Measurements from ENCODE around the gene FUT1. TPM values are rescaled to one million over a fixed set of nuclear protein-coding genes. Genes with fewer than 3 reads are reported as not detected.
"Not testable (repeated sequence)": the region's sequence is repeated elsewhere in the genome, so short reads cannot be mapped to it uniquely, and the experiment has no call there.

Gene FUT1
- 2.9 and 3.1 TPM in 2 replicates for total RNA-seq (2014; rRNA removed; shearing (Covaris generic); ENCODE audit: low replicate concordance)

DNA sequence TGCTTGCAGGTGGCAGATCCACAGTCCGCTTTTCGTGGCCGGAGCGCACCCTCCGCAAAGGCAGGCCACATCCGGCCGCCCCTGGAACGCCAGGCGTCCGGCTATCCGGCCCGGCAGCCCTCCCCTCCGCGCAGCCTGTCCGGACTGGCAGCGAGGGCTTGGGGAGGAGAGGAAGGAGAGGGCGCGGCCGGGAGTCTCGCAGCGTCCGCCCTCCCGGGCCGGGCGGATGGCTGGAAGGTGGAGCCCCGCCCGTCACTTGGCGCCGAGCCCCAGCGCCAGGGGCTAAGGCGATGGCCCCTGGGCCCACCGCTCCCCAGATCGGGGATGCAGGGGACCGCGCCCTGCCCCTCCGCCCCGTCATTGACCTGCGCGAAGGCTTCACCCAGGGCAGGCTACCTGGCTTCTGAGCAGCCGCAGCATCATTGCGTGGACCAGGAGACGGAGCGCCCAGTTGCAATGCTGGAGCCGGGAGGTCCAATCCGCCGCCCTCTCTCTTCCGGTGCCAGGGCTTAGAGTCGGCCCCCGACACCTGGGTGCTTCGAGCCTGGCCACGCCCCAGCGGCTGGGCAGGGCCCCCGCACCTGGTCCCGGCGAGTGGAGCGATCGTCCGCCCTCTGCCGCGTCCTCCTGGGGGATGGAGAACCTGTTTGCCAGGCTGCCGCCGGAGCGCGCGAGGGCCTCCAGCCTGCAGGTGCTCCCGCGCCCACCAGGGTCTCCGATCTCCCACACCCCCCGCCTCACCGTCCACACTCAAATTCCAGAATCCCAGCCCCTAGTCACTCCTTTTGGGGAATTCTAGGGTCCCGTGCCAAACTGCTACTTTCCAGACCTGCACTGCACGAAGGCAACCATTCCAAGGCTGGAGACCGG lies at the start of gene FUT1:
FUT1 (minus strand) TSS at position 146 of the 870 bp plus-strand sequence. CDS start 1,360 bp downstream, outside the sequence.
- peak; percentile 65 for DNase-seq (ENCODE audit: low read depth)
- in situ Hi-C loops (cut with HindIII; ENCODE audit: low pct_unique_long_range_greater_than_20kb, low sequenced_read_pairs): no loop called here

DNA sequence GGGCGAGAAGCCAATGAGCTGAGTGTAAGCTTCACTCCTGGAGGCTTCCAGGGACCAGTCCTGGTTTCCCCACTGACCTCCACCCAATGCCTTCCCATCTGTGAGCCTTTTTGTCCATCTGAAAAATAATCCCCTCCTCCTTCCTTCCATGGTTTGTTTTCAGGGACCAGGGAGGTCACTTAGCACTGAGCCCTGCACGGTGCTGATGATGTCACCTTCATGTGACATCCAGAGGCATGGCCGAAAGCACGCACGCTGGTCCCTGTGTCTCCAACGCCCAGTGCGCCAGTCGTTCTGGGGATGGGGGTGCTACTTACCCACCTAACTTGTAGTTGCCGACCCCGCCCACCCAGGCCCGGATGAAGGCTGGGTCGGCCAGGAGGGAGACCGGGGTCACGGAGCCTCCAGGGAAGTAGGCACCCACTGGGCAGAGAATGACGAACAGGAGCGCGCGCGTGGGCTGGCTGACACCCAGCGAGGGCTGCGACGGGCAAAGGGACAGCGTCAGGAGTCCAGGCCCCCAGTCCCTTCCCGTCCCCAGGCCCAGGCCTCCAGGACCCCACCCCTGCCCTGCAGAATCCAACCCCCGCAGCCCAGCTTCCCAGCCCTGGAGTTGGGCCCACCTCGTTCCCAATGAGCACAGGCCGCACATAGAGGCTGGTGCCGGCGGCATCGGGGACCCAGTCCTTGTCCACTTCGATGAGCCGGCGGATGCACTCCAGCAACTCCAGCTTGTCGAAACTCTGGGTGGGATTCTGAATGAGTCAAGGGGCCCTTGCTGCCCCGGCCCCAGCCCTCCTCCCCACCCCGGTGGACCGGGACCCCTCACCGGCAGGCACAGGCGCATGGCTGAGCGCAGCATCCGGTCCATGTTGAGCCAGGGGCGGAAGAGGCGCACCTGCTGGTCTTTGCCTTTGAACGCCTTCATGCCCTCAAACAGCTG lies 47.2 kb upstream of the FUT1 start:
- in situ Hi-C loops (cut with HindIII; ENCODE audit: low pct_unique_long_range_greater_than_20kb, low sequenced_read_pairs): no loop called here
- no peak for DNase-seq (ENCODE audit: low read depth)

DNA sequence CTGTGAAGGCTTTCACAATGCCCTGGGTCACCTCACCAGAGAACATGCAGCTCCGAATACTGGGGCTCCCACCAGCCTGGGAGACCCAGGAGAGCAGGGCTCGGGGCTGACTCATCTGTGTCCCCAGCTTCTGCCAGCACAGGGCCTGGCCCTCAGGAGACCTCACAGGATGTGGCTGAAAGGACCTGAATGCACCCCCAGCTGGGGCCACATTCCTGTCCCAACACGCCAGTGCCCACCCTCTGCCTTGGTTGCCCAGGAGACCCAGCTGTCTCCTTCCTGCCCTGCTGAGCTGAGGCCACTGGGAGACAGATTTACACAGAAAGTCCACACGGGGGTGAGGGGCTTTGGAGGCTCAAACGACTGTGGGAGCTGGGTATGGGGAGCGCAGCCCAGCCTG lies 46.5 kb upstream of the FUT1 start:
- in situ Hi-C loops (cut with HindIII; ENCODE audit: low pct_unique_long_range_greater_than_20kb, low sequenced_read_pairs): no loop called here
- DNase-seq (ENCODE audit: low read depth): no peak

DNA sequence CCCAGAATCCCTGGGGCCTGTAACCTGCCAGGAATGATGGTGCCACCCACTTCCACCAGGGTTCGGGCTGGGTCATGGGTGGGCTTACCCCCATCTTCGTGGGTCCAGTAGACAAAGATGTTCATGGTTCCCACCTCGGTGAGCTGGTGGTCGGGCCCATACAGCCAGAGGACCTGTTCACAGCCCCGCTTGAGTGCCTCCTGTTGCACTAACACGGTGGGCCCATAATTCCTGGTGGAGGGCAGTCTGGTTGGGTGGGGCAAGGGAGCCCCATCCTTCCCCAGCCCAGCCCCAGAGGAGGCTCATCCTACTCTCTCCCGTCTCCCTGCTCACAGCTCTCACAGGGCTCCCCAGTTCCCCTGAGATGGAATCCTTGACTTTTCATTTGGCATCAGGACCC lies 44.7 kb upstream of the FUT1 start:
- in situ Hi-C loops (cut with HindIII; ENCODE audit: low pct_unique_long_range_greater_than_20kb, low sequenced_read_pairs): no loop called here

DNA sequence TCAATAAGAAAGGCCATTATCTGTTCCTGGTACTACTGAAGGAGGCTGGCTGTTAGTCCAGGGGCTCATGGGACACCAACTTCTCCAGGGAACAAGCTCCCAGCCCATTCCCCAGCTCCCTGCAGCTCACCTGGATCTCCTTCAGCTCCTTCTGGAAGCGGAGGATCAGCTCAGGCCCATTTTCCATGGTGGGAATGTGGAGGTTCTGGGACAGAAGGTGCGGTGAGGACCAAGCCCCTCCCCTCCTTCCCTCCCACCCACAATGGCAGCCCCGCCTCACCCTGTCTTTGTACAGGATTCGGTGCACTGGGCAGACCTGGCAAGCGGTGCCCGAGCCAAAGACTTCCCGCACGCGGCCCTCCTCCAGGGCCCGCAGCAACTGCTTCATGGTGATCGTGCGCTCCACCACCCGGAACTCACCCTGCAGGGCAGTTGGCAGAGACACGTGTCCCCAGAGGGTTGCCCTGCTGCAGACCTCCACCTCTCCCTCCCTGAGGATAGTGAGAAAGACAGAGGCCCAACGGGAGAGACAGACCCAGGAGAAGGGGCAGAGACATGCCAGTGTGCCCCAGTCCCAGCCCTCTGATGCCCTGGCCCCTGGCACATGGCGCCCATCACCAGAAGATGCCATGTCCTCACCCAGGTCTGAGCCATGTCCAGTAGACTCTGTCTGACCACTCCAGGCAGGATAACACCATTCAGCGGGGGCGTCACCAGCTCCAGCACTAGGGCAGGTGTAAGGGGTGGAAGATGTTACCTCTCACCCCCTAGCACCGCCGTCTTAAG lies 44.0 kb upstream of the FUT1 start:
- DNase-seq (ENCODE audit: low read depth): no peak
- in situ Hi-C loops (cut with HindIII; ENCODE audit: low pct_unique_long_range_greater_than_20kb, low sequenced_read_pairs): no loop called here

More for the DNA sequence above, 44.7 kb upstream of the FUT1 start:
- no peak for DNase-seq (ENCODE audit: low read depth)

DNA sequence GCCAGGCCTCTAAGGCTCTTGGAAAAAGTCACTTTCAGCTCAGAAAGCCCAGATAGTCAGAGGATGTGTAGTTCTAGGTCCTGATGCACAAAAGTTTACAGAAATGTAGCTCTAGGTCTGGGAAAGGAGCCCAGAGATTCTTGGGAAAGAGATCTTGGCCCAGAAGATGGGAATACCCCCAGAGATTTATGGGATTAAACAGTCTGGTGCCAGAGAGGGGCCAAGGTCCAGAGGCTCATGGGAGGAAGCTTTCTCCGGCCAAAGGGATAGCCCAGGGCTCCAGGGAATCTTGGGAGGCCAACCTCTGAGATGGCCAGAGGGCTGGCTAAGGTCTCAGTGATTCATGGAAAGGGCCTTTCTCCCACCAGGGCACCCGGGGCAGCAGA lies 43.2 kb upstream of the FUT1 start:
- no peak for DNase-seq (ENCODE audit: low read depth)
- in situ Hi-C loops (cut with HindIII; ENCODE audit: low pct_unique_long_range_greater_than_20kb, low sequenced_read_pairs): no loop called here

DNA sequence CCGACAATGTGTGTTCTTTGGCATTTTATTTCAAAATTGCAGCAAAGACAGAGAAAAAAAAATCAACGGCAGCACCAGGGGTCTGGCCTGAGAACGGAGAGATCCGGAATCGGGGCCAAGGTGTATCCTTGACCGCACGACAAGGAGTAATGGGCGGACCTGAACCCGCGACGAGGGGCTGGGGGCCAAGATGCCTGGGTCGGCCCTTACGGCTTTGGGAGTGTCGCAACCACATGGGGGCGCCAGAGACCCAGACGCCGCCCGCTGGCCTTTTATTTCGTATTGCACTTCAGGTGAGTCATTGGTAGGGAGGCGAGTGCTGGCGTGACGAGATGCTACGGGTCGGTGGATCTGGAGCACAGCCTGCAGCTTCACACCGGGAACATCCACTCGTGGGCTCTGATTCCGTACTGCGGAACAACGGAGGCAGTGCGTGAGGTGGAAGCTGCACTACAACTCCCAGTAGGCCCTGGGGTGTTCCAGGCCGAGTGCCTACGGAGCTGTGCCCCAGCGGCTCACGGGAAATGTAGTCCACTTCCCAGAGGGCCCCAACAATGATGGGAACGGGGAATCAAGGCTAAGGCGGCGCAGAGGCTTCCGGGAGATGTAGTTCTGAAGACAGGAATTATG lies 42.7 kb upstream of the FUT1 start:
- in situ Hi-C loops (cut with HindIII; ENCODE audit: low pct_unique_long_range_greater_than_20kb, low sequenced_read_pairs): no loop called here
- peak; percentile 92 for DNase-seq (ENCODE audit: low read depth)

DNA sequence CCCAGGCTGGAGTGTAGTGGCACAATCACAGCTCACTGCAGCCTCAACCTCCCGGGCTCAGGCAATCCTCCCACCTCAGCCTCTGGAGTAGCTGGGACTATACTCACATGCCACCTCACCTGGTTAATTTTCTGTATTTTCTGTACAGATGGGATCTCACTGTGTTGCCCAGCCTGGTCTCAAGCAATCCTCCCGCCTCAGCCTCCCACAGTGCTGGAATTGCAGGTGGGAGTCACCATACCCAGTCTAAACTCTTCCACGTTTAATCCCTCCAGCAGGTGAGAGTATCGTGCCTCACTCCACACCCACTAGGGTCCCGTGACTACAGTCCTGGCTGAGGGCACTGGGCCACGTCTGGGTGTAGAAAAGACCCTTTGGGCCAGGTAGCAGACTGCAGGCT lies 41.9 kb upstream of the FUT1 start:
- in situ Hi-C loops (cut with HindIII; ENCODE audit: low pct_unique_long_range_greater_than_20kb, low sequenced_read_pairs): no loop called here
- no peak for DNase-seq (ENCODE audit: low read depth)

DNA sequence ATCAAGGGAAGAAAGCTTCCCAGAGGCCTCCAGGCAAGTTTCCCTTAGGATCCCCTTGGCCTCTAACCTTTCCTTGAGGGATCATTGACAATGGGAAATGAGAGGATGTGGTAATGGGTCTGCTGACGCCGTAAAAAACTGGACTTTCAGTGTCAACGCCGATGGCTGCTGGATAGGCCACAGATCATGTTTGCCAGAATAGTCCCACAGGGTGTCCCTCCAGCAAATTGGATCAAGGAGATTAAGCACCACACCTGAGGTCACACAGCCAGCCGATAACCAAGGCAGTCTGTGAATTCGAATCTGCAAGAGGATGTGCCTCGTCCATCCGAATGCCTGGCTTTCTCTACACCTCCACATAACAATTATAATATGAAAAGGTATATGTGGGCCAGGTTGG lies 40.8 kb upstream of the FUT1 start:
- in situ Hi-C loops (cut with HindIII; ENCODE audit: low pct_unique_long_range_greater_than_20kb, low sequenced_read_pairs): no loop called here
- no peak for DNase-seq (ENCODE audit: low read depth)

DNA sequence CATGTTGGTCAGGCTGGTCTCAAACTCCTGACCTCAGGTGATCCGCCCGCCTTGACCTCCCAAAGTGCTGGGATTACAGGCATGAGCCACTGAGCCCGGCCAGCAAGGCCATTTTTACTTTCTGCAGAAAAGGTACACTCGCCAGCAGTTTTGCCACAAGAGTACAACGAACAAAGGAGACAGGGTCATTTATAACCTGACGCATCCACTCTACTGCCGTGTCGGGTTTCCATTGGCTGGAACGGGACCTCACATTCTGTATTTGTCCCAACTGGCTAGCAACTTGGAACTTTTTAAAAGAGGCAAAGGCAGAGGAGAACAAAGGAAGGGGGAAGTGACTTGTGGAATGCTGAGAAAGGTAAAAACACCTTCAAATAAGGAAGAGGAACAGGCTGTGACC lies 34.9 kb upstream of the FUT1 start:
- DNase-seq (ENCODE audit: low read depth); in situ Hi-C loops (cut with HindIII; ENCODE audit: low pct_unique_long_range_greater_than_20kb, low sequenced_read_pairs): not testable (repeated sequence)

DNA sequence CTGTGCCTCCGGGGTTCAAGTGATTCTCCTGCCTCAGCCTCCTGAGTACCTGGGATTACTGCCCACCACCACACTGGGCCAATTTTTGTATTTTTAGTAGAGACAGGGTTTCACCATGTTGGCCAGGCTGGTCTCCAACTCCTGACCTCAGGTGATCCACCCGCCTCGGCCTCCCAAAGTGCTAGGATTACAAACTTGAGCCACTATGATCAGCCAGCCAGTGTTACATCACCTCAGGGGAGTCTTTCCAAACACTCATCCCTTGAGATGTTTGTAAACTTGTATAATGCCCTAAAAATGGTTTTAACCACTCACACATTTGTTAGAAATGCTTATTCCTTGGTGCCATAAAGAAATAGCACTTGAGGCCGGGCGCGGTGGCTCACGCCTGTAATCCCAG lies 34.0 kb upstream of the FUT1 start:
- in situ Hi-C loops (cut with HindIII; ENCODE audit: low pct_unique_long_range_greater_than_20kb, low sequenced_read_pairs); DNase-seq (ENCODE audit: low read depth): not testable (repeated sequence)

DNA sequence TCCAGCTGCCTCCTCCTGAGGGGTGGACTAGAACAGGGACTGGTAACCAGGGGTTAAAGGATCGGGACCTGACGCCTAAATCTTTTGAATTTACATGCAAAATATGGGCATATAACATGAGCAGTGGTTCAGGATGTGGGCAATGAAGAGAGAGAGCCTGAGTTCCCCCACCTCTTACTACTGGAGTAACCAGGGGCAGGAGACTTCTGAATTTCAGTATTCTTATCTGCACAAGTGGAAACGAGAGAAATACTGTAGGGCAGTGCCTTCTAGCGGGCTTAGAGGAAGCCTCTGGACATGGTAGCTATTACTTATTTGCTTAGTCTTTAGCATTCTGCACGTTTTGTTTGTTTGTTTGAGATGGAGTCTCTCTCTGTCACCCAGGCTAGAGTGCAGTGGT lies 32.1 kb upstream of the FUT1 start:
- DNase-seq (ENCODE audit: low read depth): no peak
- in situ Hi-C loops (cut with HindIII; ENCODE audit: low pct_unique_long_range_greater_than_20kb, low sequenced_read_pairs): no loop called here

DNA sequence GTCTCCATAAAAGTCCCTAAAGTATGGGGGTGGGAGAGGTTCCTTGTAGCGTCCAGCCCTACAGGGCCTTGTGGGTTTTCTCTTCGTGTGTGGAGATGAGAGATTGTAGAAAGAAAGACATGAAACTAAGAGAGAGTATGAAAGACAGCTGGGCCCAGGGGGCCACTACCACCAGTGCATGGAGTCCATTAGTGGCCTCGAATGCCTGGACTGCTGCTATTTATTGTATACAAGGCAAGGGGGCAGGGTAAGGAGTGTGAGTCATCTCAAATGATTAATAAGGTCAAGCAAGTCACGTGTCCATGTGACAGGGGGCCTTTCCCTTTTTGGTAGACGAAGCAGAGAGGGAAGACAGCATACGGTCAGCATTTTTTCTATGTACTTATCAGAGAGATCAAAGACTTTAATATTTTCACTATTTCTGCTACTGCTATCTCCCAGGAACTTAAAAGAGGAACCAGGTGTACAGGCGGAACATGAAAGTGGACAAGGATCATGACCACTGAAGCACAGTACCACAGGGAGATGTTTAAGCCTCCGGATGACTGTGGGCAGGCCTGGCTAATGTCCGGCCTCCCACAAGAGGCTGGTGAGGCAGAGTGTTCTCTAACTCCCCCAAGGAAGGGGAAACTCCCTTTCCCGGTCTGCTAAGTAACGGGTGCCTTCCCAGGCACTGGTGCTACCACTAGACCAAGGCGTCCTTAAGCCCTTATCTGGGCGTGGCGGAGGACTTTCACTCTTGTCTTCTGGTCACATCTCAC lies 28.4 kb upstream of the FUT1 start:
- in situ Hi-C loops (cut with HindIII; ENCODE audit: low pct_unique_long_range_greater_than_20kb, low sequenced_read_pairs): no loop called here
- peak; percentile 92 for DNase-seq (ENCODE audit: low read depth)

DNA sequence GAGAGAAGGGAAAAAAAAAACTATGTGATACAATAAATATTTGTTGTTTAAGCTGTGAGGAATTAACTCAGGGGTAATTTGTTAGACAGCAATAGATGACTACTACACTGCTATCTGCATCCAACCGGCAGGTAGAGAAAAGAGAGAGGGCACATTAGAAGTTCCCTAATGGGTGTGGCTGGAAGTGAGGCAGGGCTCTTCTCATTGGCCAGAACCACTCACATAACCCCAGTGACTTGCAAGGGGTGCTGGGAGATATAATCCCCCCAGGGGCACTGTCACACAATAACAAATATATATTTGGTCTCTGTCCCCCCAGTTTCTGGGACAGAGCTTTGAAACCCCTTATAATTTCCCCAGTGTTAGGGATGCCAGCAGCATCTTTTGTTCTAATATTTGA lies 27.2 kb upstream of the FUT1 start:
- in situ Hi-C loops (cut with HindIII; ENCODE audit: low pct_unique_long_range_greater_than_20kb, low sequenced_read_pairs): no loop called here
- DNase-seq (ENCODE audit: low read depth): no peak

DNA sequence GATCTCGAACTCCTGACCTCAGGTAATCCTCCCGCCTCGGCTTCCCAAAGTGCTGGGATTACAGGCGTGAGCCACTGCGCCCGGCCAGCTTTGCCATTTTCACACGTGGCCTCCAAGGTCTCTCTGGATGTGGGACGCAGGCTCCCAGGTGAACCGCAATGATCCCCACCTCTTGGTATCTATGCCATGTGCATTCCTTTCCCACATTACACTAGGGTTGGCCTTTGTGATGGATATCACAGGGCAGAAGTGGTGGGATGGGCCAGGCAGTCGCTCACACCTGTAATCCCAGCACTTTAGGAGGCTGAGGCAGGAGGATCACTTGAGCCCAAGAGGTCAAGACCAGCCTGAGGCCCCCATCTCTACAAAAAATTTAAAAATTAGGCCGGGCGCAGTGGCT lies 25.3 kb upstream of the FUT1 start:
- DNase-seq (ENCODE audit: low read depth): no peak
- in situ Hi-C loops (cut with HindIII; ENCODE audit: low pct_unique_long_range_greater_than_20kb, low sequenced_read_pairs): no loop called here

DNA sequence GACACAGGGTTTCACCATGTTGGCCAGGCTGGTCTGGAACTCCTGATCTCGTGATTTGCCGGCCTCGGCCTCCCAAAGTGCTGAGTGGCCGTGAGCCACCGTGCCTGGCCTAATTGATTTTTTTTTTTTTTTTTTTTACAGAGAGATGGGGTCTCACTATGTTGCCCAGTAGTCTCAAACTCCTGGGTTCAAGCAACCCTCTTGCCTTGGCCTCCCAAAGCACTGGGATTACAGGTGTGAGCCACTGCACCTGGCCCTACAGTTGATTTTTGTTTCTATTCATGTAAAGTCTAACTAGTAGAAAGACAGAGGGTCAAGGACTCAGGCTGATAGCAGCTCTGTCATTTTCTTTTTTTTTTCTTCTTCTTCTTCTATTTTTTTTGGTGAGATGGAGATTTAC lies 24.7 kb upstream of the FUT1 start:
- DNase-seq (ENCODE audit: low read depth): no peak
- in situ Hi-C loops (cut with HindIII; ENCODE audit: low pct_unique_long_range_greater_than_20kb, low sequenced_read_pairs): no loop called here

DNA sequence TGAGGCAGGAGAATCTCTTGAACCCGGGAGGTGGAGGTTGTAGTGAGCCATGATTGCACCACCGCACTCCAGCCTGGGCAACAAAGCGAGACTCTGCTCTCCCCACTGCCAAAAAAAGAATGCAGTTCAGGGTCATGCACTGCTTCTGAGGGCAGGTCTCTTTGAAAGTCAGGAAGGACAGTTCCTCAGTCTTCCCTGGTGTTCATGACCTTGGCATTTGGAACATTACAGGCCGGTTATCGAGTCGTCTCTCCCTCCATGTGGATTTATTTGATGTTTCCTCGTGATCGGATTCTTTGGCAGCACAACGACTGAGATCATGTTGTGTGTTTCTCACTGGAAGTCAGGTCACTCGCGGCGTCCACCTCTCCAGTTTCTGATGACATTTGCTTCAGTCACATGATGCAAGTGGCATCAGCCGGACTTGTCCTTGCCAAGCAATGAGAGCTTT lies 20.1 kb upstream of the FUT1 start:
- in situ Hi-C loops (cut with HindIII; ENCODE audit: low pct_unique_long_range_greater_than_20kb, low sequenced_read_pairs): no loop called here
- DNase-seq (ENCODE audit: low read depth): no peak
